NT2/D1 (cell line): ENCODE results near the gene WASL.

Source experiments
- SUZ12 ChIP-seq: IDR thresholded peaks from 2 replicates; pipeline ENCODE4 v1.6.1; 2011; ENCODE audit not compliant: insufficient read length, insufficient read depth; ENCODE audit errors: extremely low read depth
- YY1 ChIP-seq: IDR thresholded peaks from 2 replicates; pipeline ENCODE4 v1.6.1; 2011; ENCODE audit not compliant: insufficient read length, insufficient read depth
- ZNF274 ChIP-seq: IDR thresholded peaks from 2 replicates; pipeline ENCODE4 v1.6.1; 2011; ENCODE audit warnings: mild to moderate bottlenecking, low read depth, low read length

- TF ChIP-seq YY1: no peak
- TF ChIP-seq ZNF274: no peak
- no peak for TF ChIP-seq SUZ12
These were observed 59.6 kb downstream of the WASL start for GRCh38 chr7:123689250-123689649.
